Epithelial cell of esophagus (primary cell): Measurements from ENCODE around the gene ANKRD36.
"Not testable (repeated sequence)": the region's sequence is repeated elsewhere in the genome, so short reads cannot be mapped to it uniquely, and the experiment has no call there.

ENCODE experiments used
- DNase-seq: peaks from one replicate; pipeline ENCODE4 v3.0.0; 2010; ENCODE audit warnings: low read depth
- H3K4me3 ChIP-seq: 2 replicates; pipeline ENCODE4 v1.5.1; 2011; ENCODE audit warnings: mild to moderate bottlenecking, low read length, control low read depth
- CTCF ChIP-seq: IDR thresholded peaks from 2 replicates; pipeline ENCODE4 v1.5.1; 2011; ENCODE audit warnings: low read depth, mild to moderate bottlenecking, low read length, control low read depth, inconsistent platforms; ENCODE audit not compliant: insufficient read depth; ENCODE audit errors: missing control alignments

ANKRD36 gene

GRCh38 chr2:97113050-97113881 lies at the start of gene ANKRD36:
ANKRD36 (plus strand) TSS chr2:97113153; CDS start chr2:97113740, 587 bp downstream.
- peak; percentile 72 for DNase-seq
- H3K4me3 ChIP-seq = peak within 1 kb of the TSS; percentile 68

- DNase-seq, H3K4me3 ChIP-seq: not testable (repeated sequence)
Observed at GRCh38 chr2:97066030-97066429, 46.9 kb upstream of the ANKRD36 start.

- no peak overlapping the region for H3K4me3 ChIP-seq
- TF ChIP-seq CTCF = no peak
- DNase-seq = no peak
Observed at GRCh38 chr2:97067279-97068004, 45.5 kb upstream of the ANKRD36 start.

GRCh38 chr2:97068074-97068473 lies 44.9 kb upstream of the ANKRD36 start:
- DNase-seq = no peak
- no peak overlapping the region for H3K4me3 ChIP-seq
- TF ChIP-seq CTCF = no peak

- DNase-seq, H3K4me3 ChIP-seq: not testable (repeated sequence)
Observed at GRCh38 chr2:97068722-97069121, 44.2 kb upstream of the ANKRD36 start.

- DNase-seq, H3K4me3 ChIP-seq: not testable (repeated sequence)
Observed at GRCh38 chr2:97070915-97071314, 42.0 kb upstream of the ANKRD36 start.

GRCh38 chr2:97077213-97077612 lies 35.7 kb upstream of the ANKRD36 start:
- not testable (repeated sequence) for DNase-seq

GRCh38 chr2:97080855-97081254 lies 32.1 kb upstream of the ANKRD36 start:
- not testable (repeated sequence) for H3K4me3 ChIP-seq, DNase-seq

More at GRCh38 chr2:97077213-97077612, 35.7 kb upstream of the ANKRD36 start:
- H3K4me3 ChIP-seq = not testable (repeated sequence)

GRCh38 chr2:97082206-97082605 lies 30.7 kb upstream of the ANKRD36 start:
- peak; percentile 57 for DNase-seq
- H3K4me3 ChIP-seq = not testable (repeated sequence)

- DNase-seq, H3K4me3 ChIP-seq: not testable (repeated sequence)
Observed at GRCh38 chr2:97083516-97083915, 29.4 kb upstream of the ANKRD36 start.

- not testable (repeated sequence) for DNase-seq, H3K4me3 ChIP-seq
Observed at GRCh38 chr2:97085093-97085492, 27.9 kb upstream of the ANKRD36 start.

- H3K4me3 ChIP-seq, DNase-seq: not testable (repeated sequence)
Observed at GRCh38 chr2:97088706-97089105, 24.2 kb upstream of the ANKRD36 start.

- H3K4me3 ChIP-seq, DNase-seq: not testable (repeated sequence)
Observed at GRCh38 chr2:97092946-97093345, 20.0 kb upstream of the ANKRD36 start.

- H3K4me3 ChIP-seq = not testable (repeated sequence)
Observed at GRCh38 chr2:97093983-97094771, 18.8 kb upstream of the ANKRD36 start.

GRCh38 chr2:97094772-97095611 lies 18.0 kb upstream of the ANKRD36 start, which contains the start of gene FAHD2B:
FAHD2B (minus strand) TSS chr2:97094882; CDS start chr2:97091706, 3,176 bp downstream.
- peak within 1 kb of the TSS; percentile 14 for H3K4me3 ChIP-seq
- peak; percentile 75 for DNase-seq

More at GRCh38 chr2:97093983-97094771, 18.8 kb upstream of the ANKRD36 start:
- DNase-seq = not testable (repeated sequence)
